ENCODE measurements around the gene CYTH1. TPM values are rescaled to one million over a fixed set of nuclear protein-coding genes. Genes with fewer than 3 reads are reported as not detected.

The CYTH1 gene
- total RNA-seq, 2 experiments from 2014 or later, result 288 to 309 TPM

DNA sequence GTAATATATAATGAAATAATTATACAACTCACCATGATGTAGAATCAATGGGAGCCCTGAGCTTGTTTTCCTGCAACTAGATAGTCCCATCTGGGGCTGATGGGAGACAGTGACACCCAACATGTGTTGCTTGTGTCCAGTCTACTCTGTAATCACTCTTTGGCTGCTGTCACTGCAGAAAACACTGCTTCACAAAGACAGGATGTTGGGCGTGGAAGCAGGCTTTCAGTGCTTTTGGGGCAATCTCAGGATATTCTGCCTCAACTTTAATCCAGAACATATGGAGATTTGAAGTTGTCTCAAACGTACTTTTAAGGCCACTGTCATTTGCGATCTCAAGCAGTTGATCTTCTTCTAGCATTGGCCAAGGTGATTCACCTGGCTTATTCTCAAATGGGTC lies 94.9 kb downstream of the CYTH1 start:
- Mint-ChIP-seq H3K36me3 (ENCODE audit: low read depth) (peaks cover 84% of the 10 kb centered on the region), H3K4me3 (no peak overlapping the region), H3K27me3 (no peaks in the 10 kb centered on the region), H3K4me1 (peaks cover 8% of the 10 kb centered on the region), H3K9me3 (no peaks in the 10 kb centered on the region), H3K27ac (peak overlapping the region; percentile 14)
- CTCF ChIA-PET, result no interaction called here
- no peak for DNase-seq
- POLR2A ChIA-PET, result no interaction called here

DNA sequence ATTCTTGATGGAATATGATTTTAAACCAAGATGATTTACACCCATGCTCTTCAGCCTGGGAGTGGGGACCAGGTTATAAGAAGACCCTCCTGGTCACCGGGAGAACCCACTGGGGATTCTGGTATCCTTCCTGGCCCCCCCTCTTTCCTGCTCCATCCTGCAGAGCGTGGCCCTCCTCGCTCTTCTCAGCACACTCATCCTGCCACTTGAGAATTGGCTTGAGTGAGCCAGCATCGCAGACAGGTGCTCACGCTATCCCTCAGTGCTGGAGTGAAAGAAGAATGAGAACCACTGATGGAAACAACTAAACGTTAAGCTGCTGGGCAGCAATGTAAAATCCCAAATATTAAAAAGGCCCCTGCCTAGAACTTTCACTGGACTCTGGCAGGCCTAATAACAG lies 98.0 kb downstream of the CYTH1 start:
- ChIA-PET POLR2A (interaction anchor here (1.6 kb wide), 1 partner anchor 13 kb away, joined by 4 read pairs; no protein-coding TSS in a partner anchor), CTCF (no interaction called here)
- Mint-ChIP-seq H3K27ac (no peak overlapping the region), H3K4me1 (peaks cover 6% of the 10 kb centered on the region), H3K4me3 (no peak overlapping the region), H3K27me3 (no peaks in the 10 kb centered on the region), H3K36me3 (ENCODE audit: low read depth) (peaks cover 84% of the 10 kb centered on the region), H3K9me3 (no peaks in the 10 kb centered on the region)
- no peak for DNase-seq

DNA sequence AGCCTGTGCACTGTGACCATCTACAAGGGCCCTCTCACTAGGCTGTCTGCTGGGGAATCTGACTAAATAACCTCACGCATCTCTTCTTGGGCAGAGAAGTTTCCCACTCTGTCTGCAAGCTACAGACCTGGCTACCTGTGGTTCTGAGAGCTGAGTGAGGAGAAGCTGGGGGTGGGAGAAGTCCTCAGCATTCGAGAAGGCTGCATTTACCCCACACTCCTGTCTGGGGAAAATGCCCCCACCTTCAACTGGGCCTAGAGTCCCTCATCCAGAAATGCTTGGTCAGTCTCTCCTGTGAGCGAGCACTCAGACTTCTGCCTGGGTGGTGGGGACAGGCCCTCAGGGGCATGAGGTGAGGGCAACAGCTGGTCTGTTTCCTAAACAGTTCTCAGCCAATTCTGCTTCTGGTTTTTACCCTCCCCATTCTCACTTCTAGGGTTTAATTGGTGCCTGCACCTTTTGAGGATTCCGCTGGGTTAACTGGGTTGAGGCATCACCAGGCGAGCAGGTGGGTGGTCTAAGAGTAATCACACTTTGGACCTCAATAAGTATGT lies 98.6 kb downstream of the CYTH1 start:
- POLR2A ChIA-PET, result interaction anchor here (1.5 to 1.6 kb wide), 2 partner anchors 11 to 12 kb away, joined by 4 to 5 read pairs; no protein-coding TSS in a partner anchor
- H3K4me3 Mint-ChIP-seq, result no peak overlapping the region
- H3K4me1 Mint-ChIP-seq, result peaks cover 6% of the 10 kb centered on the region

DNA sequence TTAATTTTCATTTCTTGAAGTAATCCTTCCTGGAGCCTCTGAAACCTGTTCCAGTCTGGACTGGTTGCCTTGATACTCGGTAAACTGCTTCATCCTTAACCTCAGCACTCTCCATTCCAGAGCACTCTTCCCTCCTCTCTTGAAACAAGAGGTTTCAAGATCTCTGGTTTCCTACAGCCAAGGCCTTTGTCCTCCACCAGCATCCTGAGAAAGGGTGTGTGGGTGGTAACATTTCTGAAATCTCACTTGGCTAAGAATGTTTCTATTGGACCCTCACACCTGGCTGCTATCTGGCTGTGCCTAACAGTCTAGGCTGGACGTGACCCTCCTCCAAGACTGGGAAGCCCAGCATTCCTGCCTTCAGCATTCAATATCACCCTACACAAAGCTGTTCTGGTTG lies 99.7 kb downstream of the CYTH1 start:
- H3K4me3 Mint-ChIP-seq, result no peak overlapping the region
- DNase-seq, result no peak
- H3K36me3 Mint-ChIP-seq (ENCODE audit: low read depth), result peaks cover 83% of the 10 kb centered on the region
- H3K27me3 Mint-ChIP-seq, result no peaks in the 10 kb centered on the region
- H3K9me3 Mint-ChIP-seq, result no peaks in the 10 kb centered on the region
- H3K27ac Mint-ChIP-seq, result no peak overlapping the region
- ChIA-PET CTCF (no interaction called here), POLR2A (interaction anchor here (1.5 to 1.6 kb wide), 2 partner anchors 10 to 11 kb away, joined by 4 to 5 read pairs; no protein-coding TSS in a partner anchor)
- peaks cover 7% of the 10 kb centered on the region for H3K4me1 Mint-ChIP-seq

More for the DNA sequence above, 98.6 kb downstream of the CYTH1 start:
- CTCF ChIA-PET, result no interaction called here
- DNase-seq, result no peak
- Mint-ChIP-seq H3K27me3 (no peaks in the 10 kb centered on the region), H3K9me3 (no peaks in the 10 kb centered on the region), H3K36me3 (ENCODE audit: low read depth) (peaks cover 84% of the 10 kb centered on the region), H3K27ac (no peak overlapping the region)

DNA sequence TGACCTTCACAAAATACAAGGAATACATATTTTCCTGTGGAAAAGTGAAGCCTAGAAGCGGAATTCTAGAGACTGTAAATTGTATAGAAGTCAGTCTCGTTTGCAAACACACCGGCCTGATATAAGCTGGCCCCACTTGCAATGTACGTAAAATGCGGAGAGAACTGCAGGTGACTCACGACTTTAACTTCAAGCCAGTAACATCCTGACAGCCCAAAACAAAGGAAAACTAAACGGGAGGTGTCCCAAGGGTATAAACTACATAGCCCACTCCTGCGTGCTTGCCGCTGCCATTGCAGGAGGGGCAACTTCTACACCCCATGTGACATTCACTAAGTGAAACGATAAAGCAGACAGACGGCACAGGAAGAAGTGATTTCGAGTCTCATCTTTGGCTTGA lies 101.6 kb downstream of the CYTH1 start:
- no peak overlapping the region for H3K4me3 Mint-ChIP-seq
- DNase-seq, result no peak
- no peaks in the 10 kb centered on the region for H3K27me3 Mint-ChIP-seq
- H3K27ac Mint-ChIP-seq, result no peak overlapping the region
- peaks cover 87% of the 10 kb centered on the region for H3K36me3 Mint-ChIP-seq (ENCODE audit: low read depth)
- ChIA-PET CTCF (interaction anchor here (1.9 kb wide), 1 partner anchor 9 kb away, joined by 6 read pairs; no protein-coding TSS in a partner anchor), POLR2A (no interaction called here)
- H3K9me3 Mint-ChIP-seq, result no peaks in the 10 kb centered on the region
- peaks cover 6% of the 10 kb centered on the region for H3K4me1 Mint-ChIP-seq

DNA sequence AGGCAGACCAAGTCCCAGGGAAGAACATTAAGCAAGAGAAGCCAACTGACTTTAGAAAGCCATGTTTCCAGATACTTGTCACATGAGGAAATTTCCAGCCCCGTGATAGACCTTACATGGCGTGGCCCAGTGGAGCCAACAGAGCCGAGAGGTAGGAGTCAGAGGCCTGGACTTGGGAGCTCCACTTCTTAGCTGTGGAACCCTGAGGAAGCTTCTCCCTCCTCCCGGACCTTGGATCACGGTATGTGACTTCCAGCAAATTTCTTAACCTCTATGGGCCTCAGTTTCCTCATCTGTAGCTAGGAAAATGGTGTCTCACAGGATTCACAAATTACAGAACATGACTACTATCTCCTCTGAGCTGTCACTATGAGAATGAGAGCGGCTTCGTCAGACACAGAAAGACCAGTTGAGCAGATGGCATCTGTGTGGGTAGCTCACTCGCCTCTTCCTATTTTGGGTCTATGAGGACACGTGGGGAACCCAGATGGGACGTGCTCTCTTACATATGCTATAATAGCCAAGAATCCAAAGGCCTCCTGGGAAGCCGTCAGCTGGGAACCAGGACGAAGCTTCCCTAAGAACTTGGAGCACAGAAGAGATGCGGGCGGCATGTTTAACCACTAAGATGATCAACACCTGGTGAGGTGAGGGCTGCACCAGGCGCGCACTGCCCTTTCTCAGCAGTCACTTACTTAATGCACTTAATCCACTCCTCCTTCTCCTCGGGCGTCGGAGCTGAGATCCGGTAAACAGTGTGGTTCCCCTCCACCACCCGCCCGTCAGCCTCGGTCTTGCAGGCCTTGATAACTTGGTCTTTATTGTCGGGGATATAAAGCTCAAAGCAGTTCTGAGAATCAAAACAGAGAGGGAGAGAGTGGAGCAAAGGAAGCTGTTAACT lies 102.3 kb downstream of the CYTH1 start:
- CTCF ChIA-PET, result interaction anchor here (0.6 to 1.9 kb wide), 3 partner anchors 9 to 81 kb away, joined by 3 to 6 read pairs (median 3); no protein-coding TSS in a partner anchor
- H3K27ac Mint-ChIP-seq, result no peak overlapping the region
- no peaks in the 10 kb centered on the region for H3K9me3 Mint-ChIP-seq
- peaks cover 6% of the 10 kb centered on the region for H3K4me1 Mint-ChIP-seq
- no peak for DNase-seq
- POLR2A ChIA-PET, result interaction anchor here (1.0 to 1.5 kb wide), 2 partner anchors 14 to 17 kb away, joined by 3 to 4 read pairs; no protein-coding TSS in a partner anchor
- H3K36me3 Mint-ChIP-seq (ENCODE audit: low read depth), result peaks cover 91% of the 10 kb centered on the region
- H3K4me3 Mint-ChIP-seq, result no peak overlapping the region
- H3K27me3 Mint-ChIP-seq, result no peaks in the 10 kb centered on the region

DNA sequence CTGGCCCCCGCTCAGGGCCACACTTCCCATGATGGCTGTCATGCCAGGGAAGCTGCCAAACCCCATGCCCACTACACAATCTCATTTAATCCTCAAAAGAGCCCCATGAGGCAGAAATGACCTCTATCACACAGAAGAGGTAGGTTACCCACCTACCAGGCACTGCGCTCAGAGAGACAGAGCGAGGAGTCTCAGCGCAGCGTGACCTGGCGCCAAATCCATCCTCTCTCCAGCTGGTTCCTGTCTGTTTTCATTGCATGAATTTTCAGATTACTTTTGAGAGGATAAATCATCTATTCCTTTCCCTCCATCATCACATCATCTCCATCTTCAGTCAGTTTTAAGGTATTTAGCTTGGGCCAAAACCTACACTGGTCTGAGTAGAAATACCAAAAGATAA lies 103.4 kb downstream of the CYTH1 start:
- peaks cover 6% of the 10 kb centered on the region for H3K4me1 Mint-ChIP-seq
- H3K36me3 Mint-ChIP-seq (ENCODE audit: low read depth), result peaks cover 92% of the 10 kb centered on the region
- ChIA-PET CTCF (interaction anchor here (1.9 to 2.4 kb wide), 2 partner anchors 10 to 182 kb away, joined by 6 to 7 read pairs; no protein-coding TSS in a partner anchor), POLR2A (interaction anchor here (1.0 to 1.5 kb wide), 2 partner anchors 13 to 16 kb away, joined by 3 to 4 read pairs; no protein-coding TSS in a partner anchor)
- no peaks in the 10 kb centered on the region for H3K27me3 Mint-ChIP-seq
- H3K4me3 Mint-ChIP-seq, result no peak overlapping the region
- H3K27ac Mint-ChIP-seq, result peak overlapping the region; percentile 21
- DNase-seq, result no peak
- no peaks in the 10 kb centered on the region for H3K9me3 Mint-ChIP-seq

DNA sequence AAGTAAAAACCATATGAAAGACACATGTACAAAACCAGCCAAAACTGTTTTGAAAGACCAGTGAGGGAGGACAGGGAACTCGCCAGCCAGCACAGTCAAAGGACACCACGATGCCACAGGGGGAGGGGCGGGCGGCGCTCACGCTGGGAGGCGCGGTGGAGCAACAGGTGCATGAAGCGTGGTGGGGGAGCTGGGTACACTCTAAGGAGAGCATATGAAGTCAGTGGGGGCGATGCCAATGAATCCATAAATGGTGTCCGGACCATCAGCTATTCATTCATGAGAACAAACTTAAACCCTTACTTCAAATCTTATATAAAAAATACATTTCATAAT lies 103.9 kb downstream of the CYTH1 start:
- CTCF ChIA-PET, result interaction anchor here (2.4 kb wide), 1 partner anchor 181 kb away, joined by 7 read pairs; no protein-coding TSS in a partner anchor
- H3K4me3 Mint-ChIP-seq, result no peak overlapping the region

DNA sequence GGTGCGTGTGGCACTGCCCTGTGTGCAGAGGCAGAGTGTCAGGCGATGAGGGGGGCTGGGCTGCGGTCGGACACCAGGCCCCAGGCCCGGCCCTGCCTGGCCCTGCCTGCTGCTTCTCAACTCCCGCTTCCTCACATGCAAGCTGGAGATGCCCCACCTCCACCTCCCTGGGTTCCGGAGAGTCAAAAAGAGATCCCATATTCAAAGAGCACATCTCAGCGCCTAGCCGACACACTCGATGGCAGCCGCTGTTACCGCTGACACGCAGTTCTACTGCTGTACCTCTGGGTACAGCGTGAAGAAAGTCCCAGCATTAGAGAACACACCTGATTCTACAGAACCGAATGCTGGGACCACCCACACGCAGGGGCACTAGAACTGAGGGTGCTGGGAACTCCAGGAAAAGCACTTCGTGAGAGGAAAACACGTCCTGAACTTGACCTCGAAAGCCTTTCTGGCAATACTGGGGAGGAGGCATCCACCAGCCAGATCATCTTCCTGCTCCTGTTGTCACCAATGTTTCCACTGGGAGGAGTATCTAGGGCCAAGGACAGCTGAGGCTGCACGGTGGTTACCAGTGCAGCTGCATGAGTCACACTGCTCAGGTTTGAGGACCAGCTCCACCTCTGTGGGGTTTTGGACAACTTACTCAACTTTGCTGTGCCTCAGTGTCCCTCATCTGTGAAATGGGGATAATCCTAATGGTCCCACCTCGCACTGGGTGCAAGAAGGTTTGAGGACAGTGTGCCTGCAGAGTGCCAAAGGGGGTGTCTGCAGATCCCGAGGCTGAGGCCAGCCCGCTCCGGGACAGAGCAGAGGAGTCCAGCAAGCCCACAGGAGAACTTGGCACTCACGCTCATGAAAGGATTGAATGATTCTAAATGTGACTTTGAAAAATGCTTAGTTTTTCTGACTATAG lies 104.5 kb downstream of the CYTH1 start:
- Mint-ChIP-seq H3K36me3 (ENCODE audit: low read depth) (peaks cover 92% of the 10 kb centered on the region), H3K4me3 (no peak overlapping the region), H3K4me1 (peaks cover 6% of the 10 kb centered on the region), H3K27ac (no peak overlapping the region), H3K27me3 (no peaks in the 10 kb centered on the region), H3K9me3 (no peaks in the 10 kb centered on the region)
- ChIA-PET CTCF (interaction anchor here (2.4 kb wide), 1 partner anchor 181 kb away, joined by 7 read pairs; no protein-coding TSS in a partner anchor), POLR2A (interaction anchor here (1.1 to 3.9 kb wide), 2 partner anchors 11 to 52 kb away, joined by 3 to 19 read pairs; no protein-coding TSS in a partner anchor)
- no peak for DNase-seq

More for the DNA sequence above, 103.9 kb downstream of the CYTH1 start:
- POLR2A ChIA-PET, result no interaction called here
- no peak overlapping the region for H3K27ac Mint-ChIP-seq
- no peaks in the 10 kb centered on the region for H3K9me3 Mint-ChIP-seq
- peaks cover 93% of the 10 kb centered on the region for H3K36me3 Mint-ChIP-seq (ENCODE audit: low read depth)
- DNase-seq, result no peak
- peaks cover 6% of the 10 kb centered on the region for H3K4me1 Mint-ChIP-seq
- H3K27me3 Mint-ChIP-seq, result no peaks in the 10 kb centered on the region

DNA sequence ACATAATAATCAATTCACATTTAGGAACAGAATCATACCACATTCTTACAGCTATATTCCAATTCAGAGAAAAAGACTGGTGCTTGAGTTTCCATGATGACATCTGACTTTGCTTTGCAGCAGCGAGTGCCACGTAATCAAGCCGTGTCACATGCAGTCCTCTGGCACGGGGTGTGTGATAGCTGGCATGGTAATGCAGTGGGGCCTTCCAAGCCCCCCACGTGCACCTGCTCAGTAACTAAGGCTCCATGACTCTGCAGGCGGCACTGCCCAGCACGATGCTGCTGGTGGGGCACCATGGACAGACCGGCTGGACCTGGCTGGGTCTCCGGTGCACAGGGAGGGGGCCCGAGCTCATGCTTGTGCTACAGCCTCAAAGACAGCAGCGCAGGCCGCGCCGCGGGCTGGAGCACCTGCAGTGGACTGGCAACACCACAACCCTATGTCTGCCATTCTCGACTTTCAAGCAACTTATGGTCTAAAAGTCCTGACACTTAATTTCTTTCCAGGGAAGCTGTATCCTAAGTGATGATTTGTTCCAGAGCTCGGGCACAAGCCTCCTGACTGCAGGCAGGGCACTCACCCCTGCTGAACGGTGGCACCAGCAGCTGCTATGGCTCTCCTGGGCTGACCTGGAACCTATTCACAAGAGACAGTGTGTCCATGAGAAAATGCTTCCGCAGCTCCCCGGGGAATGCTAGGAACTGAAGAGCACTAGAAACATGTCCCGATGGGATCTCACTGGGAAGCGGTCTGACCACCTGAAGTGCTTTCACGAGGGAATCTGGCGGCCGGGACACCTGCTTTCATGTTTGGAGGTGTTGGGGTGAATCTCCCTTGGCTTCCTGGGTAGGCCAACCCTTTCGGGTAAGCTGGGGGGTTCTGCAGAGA lies 105.4 kb downstream of the CYTH1 start:
- no peak for DNase-seq
- no peaks in the 10 kb centered on the region for H3K27me3 Mint-ChIP-seq
- H3K27ac Mint-ChIP-seq, result no peak overlapping the region

DNA sequence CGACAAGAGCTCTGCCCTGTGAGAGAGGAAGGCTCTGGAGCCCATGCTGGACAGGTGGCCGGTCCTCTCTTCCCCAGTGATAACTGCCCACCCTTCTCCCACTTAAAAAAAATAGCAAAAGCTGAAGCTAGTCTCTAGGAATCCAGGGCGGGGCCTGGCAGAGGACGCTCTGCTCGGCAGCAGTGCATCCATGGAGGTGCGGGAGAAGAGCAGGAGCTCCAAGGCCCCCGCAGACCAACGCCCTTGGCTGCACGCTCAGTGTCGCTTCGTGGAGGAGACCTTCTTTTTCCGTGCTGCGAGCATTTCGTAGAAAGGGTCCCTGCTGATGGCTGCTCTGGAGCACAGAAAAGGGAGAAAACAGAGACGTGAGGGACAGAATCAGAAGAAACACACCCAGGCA lies 106.2 kb downstream of the CYTH1 start:
- Mint-ChIP-seq H3K36me3 (ENCODE audit: low read depth) (peaks cover 86% of the 10 kb centered on the region), H3K27me3 (no peaks in the 10 kb centered on the region), H3K27ac (no peak overlapping the region), H3K4me3 (no peak overlapping the region), H3K4me1 (peaks cover 6% of the 10 kb centered on the region), H3K9me3 (no peaks in the 10 kb centered on the region)
- no peak for DNase-seq
- CTCF ChIA-PET, result interaction anchor here (1.0 kb wide), 1 partner anchor 9 kb away, joined by 3 read pairs; no protein-coding TSS in a partner anchor
- POLR2A ChIA-PET, result interaction anchor here (1.2 to 3.9 kb wide), 2 partner anchors 10 kb away, joined by 4 to 19 read pairs; no protein-coding TSS in a partner anchor

More for the DNA sequence above, 105.4 kb downstream of the CYTH1 start:
- Mint-ChIP-seq H3K4me1 (peaks cover 6% of the 10 kb centered on the region), H3K9me3 (no peaks in the 10 kb centered on the region), H3K4me3 (no peak overlapping the region), H3K36me3 (ENCODE audit: low read depth) (peaks cover 90% of the 10 kb centered on the region)
- ChIA-PET POLR2A (interaction anchor here (1.1 to 3.9 kb wide), 3 partner anchors 9 to 51 kb away, joined by 3 to 19 read pairs (median 4); no protein-coding TSS in a partner anchor), CTCF (interaction anchor here (2.4 kb wide), 1 partner anchor 180 kb away, joined by 7 read pairs; no protein-coding TSS in a partner anchor)
